K562 (cell line): ENCODE data around the gene USH2A. TPM values are rescaled to one million over a fixed set of nuclear protein-coding genes. Genes with fewer than 3 reads are reported as not detected.

ENCODE experiments used
- ATAC-seq: fragments of 200-7000 bp; cut with Tn5 transposase; 3 replicates; pipeline ENCODE4 v1.9.1; 2020; ENCODE audit warnings: moderate library complexity
- BruUV-seq: library from RNA; stranded (reverse); fragments of 400-500 nt; replicated peaks from 2 replicates; lab custom pipeline; 2021; lab: Mats Ljungman, UMichigan
- CTCF ChIA-PET: fragments of 300-600 bp; formaldehyde crosslinking; extraction: SDS; loops from one replicate; lab custom pipeline; 2021; ENCODE audit warnings: low intra/inter-chr PET ratio; lab: Yijun Ruan, JAX
- POLR2A ChIA-PET: fragments of 300-600, 350-650 bp; sonication (Branson Sonifier 250); formaldehyde crosslinking; extraction: SDS; loops from one replicate; lab custom pipeline; 2021; ENCODE audit warnings: antibody characterized with exemption, inconsistent platforms; lab: Yijun Ruan, JAX
- DNase-seq, 4 experiments: peaks; one replicate each; pipeline versions ENCODE4 v3.0.0 to v3.0.0-alpha.2; 2011 to 2018; ENCODE audit warnings: low spot score in 3 of 4, mixed read lengths in 3 of 4; ENCODE audit errors: extremely low read depth in 1 of 4
- FAIRE-seq: peaks from 2 replicates; lab custom pipeline; 2011; peaks lifted over from hg19 to GRCh38; lab: Jason Lieb, UNC
- H2AFZ ChIP-seq: 2 replicates; pipeline ENCODE4 v1.6.0; 2011; ENCODE audit warnings: low read depth, low read length, control low read depth, inconsistent platforms
- H3K27ac ChIP-seq: fragments of 200-600 bp; 3 replicates; pipeline ENCODE4 v1.8.0; 2011; ENCODE audit warnings: low read depth, mild to moderate bottlenecking, control low read depth, inconsistent platforms, low read length, moderate library complexity, mixed read lengths; ENCODE audit errors: extremely low read depth
- H3K27me3 ChIP-seq, 2 experiments: fragments of 300-600 bp in 1 of 2; 2 replicates in 1 of 2; 3 replicates in 1 of 2; pipeline versions ENCODE4 v1.6.0 to v1.8.0; 2011; ENCODE audit warnings: inconsistent platforms in 2 of 2, low read length in 2 of 2, mild to moderate bottlenecking in 1 of 2, mixed read lengths in 1 of 2, moderate library complexity in 1 of 2; ENCODE audit not compliant: control insufficient read depth in 2 of 2, insufficient read depth in 2 of 2
- H3K36me3 ChIP-seq: fragments of 300-600 bp; 3 replicates; pipeline ENCODE4 v1.8.0; 2011; ENCODE audit warnings: mild to moderate bottlenecking, low read length, inconsistent platforms; ENCODE audit not compliant: control insufficient read depth, insufficient read depth
- H3K4me1 ChIP-seq, 2 experiments: fragments of 200-600 bp in 1 of 2; replicated peaks in 1 of 2; 2 replicates in 1 of 2; 3 replicates in 1 of 2; pipeline versions ENCODE4 v1.5.1 to v1.8.0; 2011; ENCODE audit warnings: inconsistent platforms in 2 of 2, low read length in 2 of 2, mild to moderate bottlenecking in 1 of 2, mixed read lengths in 1 of 2, moderate library complexity in 1 of 2; ENCODE audit not compliant: control insufficient read depth in 2 of 2, insufficient read depth in 2 of 2
- H3K4me2 ChIP-seq: 2 replicates; pipeline ENCODE4 v1.6.1; 2011; ENCODE audit warnings: low read length, control low read depth, inconsistent platforms, mixed read lengths; ENCODE audit not compliant: insufficient read depth
- H3K4me3 ChIP-seq: fragments of 200-600 bp; sonication (generic), shearing (Covaris generic); 2 replicates; pipeline ENCODE4 v1.5.1; 2016; ENCODE audit warnings: control low read depth, inconsistent platforms
- H3K79me2 ChIP-seq: fragments of 200-600 bp; 3 replicates; pipeline ENCODE4 v1.8.0; 2011; ENCODE audit warnings: low read length, inconsistent platforms; ENCODE audit not compliant: control insufficient read depth, insufficient read depth
- H3K9ac ChIP-seq, 2 experiments: 2 replicates each; pipeline versions ENCODE4 v1.6.0 to v1.6.1; 2011; ENCODE audit warnings: low read depth in 2 of 2, low read length in 2 of 2, control low read depth in 1 of 2, inconsistent platforms in 1 of 2, mild to moderate bottlenecking in 1 of 2, mixed read lengths in 1 of 2; ENCODE audit not compliant: insufficient read depth in 1 of 2
- H3K9me1 ChIP-seq: one replicate; pipeline ENCODE4 v1.6.0; 2011; ENCODE audit warnings: inconsistent platforms, mild to moderate bottlenecking, low read length, moderate library complexity; ENCODE audit not compliant: control insufficient read depth, insufficient read depth
- H3K9me3 ChIP-seq: replicated peaks from 2 replicates; pipeline ENCODE4 v1.5.1; 2011; ENCODE audit warnings: low read depth, low read length, inconsistent platforms; ENCODE audit not compliant: control insufficient read depth, insufficient read depth
- H4K20me1 ChIP-seq: replicated peaks from 2 replicates; pipeline ENCODE4 v1.6.1; 2011; ENCODE audit warnings: low read length, inconsistent platforms, mixed read lengths; ENCODE audit not compliant: control insufficient read depth, insufficient read depth
- CBX5 ChIP-seq: IDR thresholded peaks from 2 replicates; pipeline ENCODE4 v1.6.1; 2014; ENCODE audit warnings: low read depth, borderline replicate concordance
- CHD4 ChIP-seq: fragments of 200-600 bp; sonication (generic); IDR thresholded peaks from 3 replicates; pipeline ENCODE4 v1.6.1; 2012; ENCODE audit warnings: low read depth, mild to moderate bottlenecking, mixed read lengths, low read length, inconsistent platforms; ENCODE audit not compliant: insufficient read depth, insufficient replicate concordance, poor library complexity, severe bottlenecking
- FOXA1 ChIP-seq: fragments of 450-650 bp; IDR thresholded peaks from 2 replicates; pipeline ENCODE4 v1.6.1; 2016; ENCODE audit warnings: mild to moderate bottlenecking, borderline replicate concordance
- GATA2 ChIP-seq: sonication (generic); formaldehyde crosslinking; IDR thresholded peaks from 2 replicates; pipeline ENCODE4 v1.4.0; 2020; ENCODE audit warnings: mild to moderate bottlenecking, missing genetic modification reagents
- HDAC2 ChIP-seq: fragments of 450-650 bp; IDR thresholded peaks from 2 replicates; pipeline ENCODE4 v1.6.1; 2016; ENCODE audit warnings: mild to moderate bottlenecking
- HDAC3 ChIP-seq: fragments of 450-650 bp; IDR thresholded peaks from 2 replicates; pipeline ENCODE4 v1.6.1; 2018; ENCODE audit warnings: borderline replicate concordance, mild to moderate bottlenecking, moderate library complexity; ENCODE audit not compliant: partially characterized antibody
- MAZ ChIP-seq, 2 experiments: fragments of 450-650 bp in 1 of 2; sonication (generic) in 1 of 2; formaldehyde crosslinking; IDR thresholded peaks in 1 of 2; conservative IDR thresholded peaks in 1 of 2; 2 replicates each; pipeline versions ENCODE4 v1.4.0 to v1.5.0; 2020; ENCODE audit warnings: mild to moderate bottlenecking in 1 of 2, missing genetic modification reagents in 1 of 2
- RBFOX2 ChIP-seq: fragments of 200-400 bp; formaldehyde crosslinking; IDR thresholded peaks from 2 replicates; pipeline ENCODE4 v1.6.1; 2017; ENCODE audit warnings: low read depth, mild to moderate bottlenecking, low read length, moderate library complexity
- RFX1 ChIP-seq: fragments of 450-650 bp; IDR thresholded peaks from 2 replicates; pipeline ENCODE4 v1.6.1; 2016; ENCODE audit warnings: mild to moderate bottlenecking, moderate library complexity
- SIN3A ChIP-seq, 2 experiments: fragments of 150-350 bp in 1 of 2; IDR thresholded peaks; 2 replicates each; pipeline ENCODE4 v1.6.1; 2011 to 2016; ENCODE audit warnings: borderline replicate concordance in 2 of 2, low read depth in 2 of 2, low read length in 2 of 2, mild to moderate bottlenecking in 2 of 2, moderate library complexity in 2 of 2; ENCODE audit not compliant: control insufficient read depth in 1 of 2
- SIX5 ChIP-seq, 2 experiments: IDR thresholded peaks; 2 replicates each; pipeline ENCODE4 v1.6.1; 2011; ENCODE audit warnings: low read length in 2 of 2, borderline replicate concordance in 1 of 2, low read depth in 1 of 2, mild to moderate bottlenecking in 1 of 2, moderate library complexity in 1 of 2; ENCODE audit not compliant: insufficient read depth in 1 of 2
- SMAD4 ChIP-seq: fragments of 250-450 bp; sonication (Bioruptor Pico); conservative IDR thresholded peaks from 2 replicates; pipeline ENCODE4 v1.8.0; 2021; ENCODE audit warnings: inconsistent platforms, mild to moderate bottlenecking, moderate library complexity
- ZBTB33 ChIP-seq: sonication (generic); formaldehyde crosslinking; IDR thresholded peaks from 2 replicates; pipeline ENCODE4 v1.8.1; 2023; ENCODE audit warnings: mild to moderate bottlenecking, missing genetic modification reagents
- ZNF444 ChIP-seq: fragments of 250-450 bp; sonication (Bioruptor Pico); IDR thresholded peaks from 2 replicates; pipeline ENCODE4 v1.4.0; 2020; ENCODE audit warnings: mild to moderate bottlenecking, moderate library complexity
- WGBS: fragments of 100-300 bp; shearing (Covaris generic); methylation state at CpG from one replicate; pipeline ENCODE4 v1.1.6; 2016; ENCODE audit warnings: low coverage, mixed read lengths; ENCODE audit not compliant: insufficient coverage; ENCODE audit errors: missing lambda C conversion rate; 5-methylcytosine and 5-hydroxymethylcytosine counted together
- in situ Hi-C: fragments of 300-500 bp; cut with MboI; formaldehyde crosslinking; loops from 4 replicates; pipeline ENCODE4 v1.15.0; 2018; ENCODE audit warnings: inconsistent platforms, mixed read lengths
- intact Hi-C: fragments of 100-400 bp; cut with micrococcal nuclease; formaldehyde crosslinking; loops from 2 replicates; pipeline ENCODE4 v1.14.2; 2022
- polyA plus RNA-seq, 8 experiments: library from polyadenylated mRNA; depleted of rRNA in 4 of 8; stranded (reverse) in 5 of 8; unstranded in 3 of 8; fragments of >200 nt; fragmentation: Nextera tagmentation in 2 of 8; fragmentation: Illumina TruSeq in 1 of 8; extraction: Ambion mirVana in 2 of 8; extraction: Trizol in 1 of 8; gene quantifications; 2 replicates each; pipeline versions ENCODE4 v1.2.1 to v1.2.3, GENCODE V29; 2011 to 2014; ENCODE audit warnings: inconsistent platforms in 1 of 8, missing spikeins in 1 of 8
- total RNA-seq, 7 experiments: library from RNA; depleted of rRNA in 6 of 7; stranded (reverse); fragments of >200 nt in 6 of 7; fragmentation: Illumina TruSeq in 2 of 7; extraction: Trizol in 2 of 7; gene quantifications; 2 replicates each; pipeline versions ENCODE4 v1.2.1 to v1.2.3, GENCODE V29; 2011 to 2021; ENCODE audit warnings: low replicate concordance in 1 of 7
- TF ChIP-seq, protein P1 (sequence below): fragments of 150-350 bp; IDR thresholded peaks from 2 replicates; pipeline ENCODE4 v1.6.1; 2014; ENCODE audit warnings: low read depth, mild to moderate bottlenecking, low read length, borderline replicate concordance
- TF ChIP-seq, protein P2 (sequence below): IDR thresholded peaks from 2 replicates; pipeline ENCODE4 v1.6.1; 2011; ENCODE audit not compliant: insufficient read length; ENCODE audit errors: extremely low read depth

USH2A gene
- total and polyA plus RNA-seq, 9 of the 15 experiments (the other 6 are each of a cell fraction or from before 2014, with no cell fraction given), result under 0.01 TPM; not detected in 7

GRCh38 chr1:215868500-215868899 lies 554.7 kb downstream of the USH2A start:
- FAIRE-seq (no peak), ATAC-seq (no peak), DNase-seq (no peak)
- BruUV-seq, result no TSS peak
- Histone ChIP-seq H3K9me1 (no peaks in the 10 kb centered on the region), H3K36me3 (no peaks in the 10 kb centered on the region), H3K79me2 (no peaks in the 10 kb centered on the region), H3K4me3 (no peak overlapping the region), H3K9me3 (no peaks in the 10 kb centered on the region), H2AFZ (no peak overlapping the region), H3K4me1 (no peaks in the 10 kb centered on the region), H3K27ac (no peak overlapping the region), H3K27me3 (no peaks in the 10 kb centered on the region), H4K20me1 (no peaks in the 10 kb centered on the region), H3K9ac (no peak overlapping the region), H3K4me2 (no peak overlapping the region)
- 0% methylated on average over 1 of the region's 1 CpG for WGBS
- POLR2A ChIA-PET, result no interaction called here
- in situ Hi-C loops, result no loop called here
- CTCF ChIA-PET, result no interaction called here
- intact Hi-C loops, result no loop called here
- TF ChIP-seq SIN3A (IDR thresholded peaks at IDR 0.05; ENCODE audit: borderline replicate concordance in 2 of 2, control insufficient read depth in 1 of 2, low read depth in 2 of 2, low read length in 2 of 2) (no peak), ZBTB33 (CRISPR knock-in tag) (no peak), MAZ (CRISPR knock-in tag; conservative IDR thresholded peaks at IDR 0.05 in 1 of 2, IDR thresholded peaks at IDR 0.05 in 1 of 2) (no peak), CHD4 (no peak), FOXA1 (no peak), HDAC2 (no peak), SMAD4 (CRISPR knock-in tag) (no peak), RFX1 (no peak), CBX5 (no peak), SIX5 (IDR thresholded peaks at IDR 0.05; ENCODE audit: borderline replicate concordance in 1 of 2, insufficient read depth in 1 of 2, low read depth in 1 of 2, low read length in 2 of 2) (no peak), ZNF444 (CRISPR knock-in tag) (no peak), RBFOX2 (no peak), HDAC3 (no peak), GATA2 (CRISPR knock-in tag) (no peak)
- TF ChIP-seq, protein P1, sequence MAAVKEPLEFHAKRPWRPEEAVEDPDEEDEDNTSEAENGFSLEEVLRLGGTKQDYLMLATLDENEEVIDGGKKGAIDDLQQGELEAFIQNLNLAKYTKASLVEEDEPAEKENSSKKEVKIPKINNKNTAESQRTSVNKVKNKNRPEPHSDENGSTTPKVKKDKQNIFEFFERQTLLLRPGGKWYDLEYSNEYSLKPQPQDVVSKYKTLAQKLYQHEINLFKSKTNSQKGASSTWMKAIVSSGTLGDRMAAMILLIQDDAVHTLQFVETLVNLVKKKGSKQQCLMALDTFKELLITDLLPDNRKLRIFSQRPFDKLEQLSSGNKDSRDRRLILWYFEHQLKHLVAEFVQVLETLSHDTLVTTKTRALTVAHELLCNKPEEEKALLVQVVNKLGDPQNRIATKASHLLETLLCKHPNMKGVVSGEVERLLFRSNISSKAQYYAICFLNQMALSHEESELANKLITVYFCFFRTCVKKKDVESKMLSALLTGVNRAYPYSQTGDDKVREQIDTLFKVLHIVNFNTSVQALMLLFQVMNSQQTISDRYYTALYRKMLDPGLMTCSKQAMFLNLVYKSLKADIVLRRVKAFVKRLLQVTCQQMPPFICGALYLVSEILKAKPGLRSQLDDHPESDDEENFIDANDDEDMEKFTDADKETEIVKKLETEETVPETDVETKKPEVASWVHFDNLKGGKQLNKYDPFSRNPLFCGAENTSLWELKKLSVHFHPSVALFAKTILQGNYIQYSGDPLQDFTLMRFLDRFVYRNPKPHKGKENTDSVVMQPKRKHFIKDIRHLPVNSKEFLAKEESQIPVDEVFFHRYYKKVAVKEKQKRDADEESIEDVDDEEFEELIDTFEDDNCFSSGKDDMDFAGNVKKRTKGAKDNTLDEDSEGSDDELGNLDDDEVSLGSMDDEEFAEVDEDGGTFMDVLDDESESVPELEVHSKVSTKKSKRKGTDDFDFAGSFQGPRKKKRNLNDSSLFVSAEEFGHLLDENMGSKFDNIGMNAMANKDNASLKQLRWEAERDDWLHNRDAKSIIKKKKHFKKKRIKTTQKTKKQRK, result no peak
- TF ChIP-seq, protein P2, sequence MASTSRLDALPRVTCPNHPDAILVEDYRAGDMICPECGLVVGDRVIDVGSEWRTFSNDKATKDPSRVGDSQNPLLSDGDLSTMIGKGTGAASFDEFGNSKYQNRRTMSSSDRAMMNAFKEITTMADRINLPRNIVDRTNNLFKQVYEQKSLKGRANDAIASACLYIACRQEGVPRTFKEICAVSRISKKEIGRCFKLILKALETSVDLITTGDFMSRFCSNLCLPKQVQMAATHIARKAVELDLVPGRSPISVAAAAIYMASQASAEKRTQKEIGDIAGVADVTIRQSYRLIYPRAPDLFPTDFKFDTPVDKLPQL, result no peak
